ENCODE data around the gene SND1.

SND1 gene

GRCh38 chr7:127651556-127652332, at the start of gene SND1:
TSS of gene SND1 (plus strand) at chr7:127652194. CDS start at chr7:127652374, 180 bp downstream.
- DNase-seq, result peak; percentile 99

GRCh38 chr7:127608446-127608845, 43.5 kb upstream of the SND1 start:
- DNase-seq, result no peak

GRCh38 chr7:127609297-127609696, 42.7 kb upstream of the SND1 start:
- DNase-seq, result no peak

GRCh38 chr7:127612263-127612662, 39.7 kb upstream of the SND1 start:
- DNase-seq, result no peak

- no peak for DNase-seq
These were observed 35.3 kb upstream of the SND1 start for GRCh38 chr7:127616724-127617123.

GRCh38 chr7:127618042-127618441, 34.0 kb upstream of the SND1 start, which contains the start of gene PAX4:
TSS of gene PAX4 (minus strand) at chr7:127618142. CDS start at chr7:127615928, 2,214 bp downstream.
- no peak for DNase-seq

- no peak for DNase-seq
These were observed 33.2 kb upstream of the SND1 start for GRCh38 chr7:127618775-127619174.

GRCh38 chr7:127619681-127620405, 32.2 kb upstream of the SND1 start:
- no peak for DNase-seq

- no peak for DNase-seq
These were observed 31.4 kb upstream of the SND1 start for GRCh38 chr7:127620406-127621233.

GRCh38 chr7:127625331-127625730, 26.7 kb upstream of the SND1 start:
- DNase-seq, result no peak

GRCh38 chr7:127628445-127628844, 23.5 kb upstream of the SND1 start:
- DNase-seq, result no peak

- DNase-seq, result peak; percentile 42
These were observed 22.6 kb upstream of the SND1 start for GRCh38 chr7:127629268-127629854.

GRCh38 chr7:127632276-127632910, 19.6 kb upstream of the SND1 start:
- DNase-seq, result no peak

GRCh38 chr7:127635659-127636285, 16.2 kb upstream of the SND1 start:
- no peak for DNase-seq

GRCh38 chr7:127638197-127638596, 13.8 kb upstream of the SND1 start:
- no peak for DNase-seq

- no peak for DNase-seq
These were observed 7.5 kb upstream of the SND1 start for GRCh38 chr7:127644484-127644883.

- no peak for DNase-seq
These were observed 4.4 kb upstream of the SND1 start for GRCh38 chr7:127647636-127648035.

GRCh38 chr7:127648986-127649385, 3.0 kb upstream of the SND1 start:
- DNase-seq, result no peak

- DNase-seq, result peak; percentile 3
These were observed 993 bp upstream of the SND1 start for GRCh38 chr7:127650847-127651555.

- DNase-seq, result no peak
These were observed 597 bp downstream of the SND1 start for GRCh38 chr7:127652333-127653248.

Measured in CD4-positive, alpha-beta T cell treated with Interleukin-17A for 4 hours (primary cell).